NK-92 (cell line): ENCODE measurements around the gene LITAFD.
"Not testable (repeated sequence)": the region's sequence is repeated elsewhere in the genome, so short reads cannot be mapped to it uniquely, and the experiment has no call there.

Experiments used
- DNase-seq: peaks from one replicate; lab custom pipeline; 2025; ENCODE audit not compliant: unreplicated experiment; lab: John Stamatoyannopoulos, UW

The LITAFD gene

DNA sequence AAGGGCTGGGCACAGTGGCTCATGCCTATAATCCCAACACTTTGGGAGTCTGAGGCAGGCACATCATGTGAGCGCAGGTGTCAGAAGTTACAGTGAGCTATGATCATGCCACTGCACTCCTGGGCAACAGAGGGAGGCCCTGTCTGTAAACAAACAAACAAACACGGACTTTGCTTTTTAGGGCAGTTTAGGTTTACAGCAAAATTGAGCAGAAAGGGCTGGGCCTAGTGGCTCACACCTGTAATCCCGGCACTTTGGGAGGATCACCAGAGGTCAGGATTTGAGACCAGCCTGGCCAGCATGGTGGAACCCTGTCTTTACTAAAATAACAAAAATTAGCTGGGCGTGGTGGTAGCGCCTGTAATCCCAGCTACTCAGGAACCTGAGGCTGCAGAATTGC, 10.1 kb upstream of the LITAFD start:
- no peak for DNase-seq

- no peak for DNase-seq
These were observed 8.9 kb upstream of the LITAFD start for GRCh38 chr16:8872967-8873865.

- not testable (repeated sequence) for DNase-seq
These were observed 8.3 kb upstream of the LITAFD start for GRCh38 chr16:8873866-8874195.

GRCh38 chr16:8874388-8874787, 7.8 kb upstream of the LITAFD start:
- DNase-seq, result no peak

GRCh38 chr16:8875317-8875716, 6.8 kb upstream of the LITAFD start:
- not testable (repeated sequence) for DNase-seq

GRCh38 chr16:8877894-8878522, 4.1 kb upstream of the LITAFD start:
- DNase-seq, result no peak

DNA sequence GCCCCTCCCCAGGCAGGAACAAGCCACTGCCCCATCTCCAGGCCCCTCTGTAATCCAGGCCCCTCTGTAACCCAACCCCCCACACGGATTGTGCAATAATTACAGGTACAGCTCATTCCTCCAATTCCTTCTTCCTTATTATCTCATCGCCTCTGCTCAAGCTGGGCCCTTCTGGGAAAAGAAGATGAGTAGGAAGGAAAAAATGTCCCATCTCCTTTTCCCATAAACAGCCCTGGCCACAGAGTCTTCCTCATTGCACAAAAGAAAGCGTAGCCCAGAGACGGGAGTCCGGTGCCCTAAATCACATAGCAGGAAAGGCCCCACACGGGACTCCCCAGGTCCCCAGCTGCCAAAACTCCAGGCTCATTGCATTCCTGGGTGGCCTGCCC, 3.6 kb upstream of the LITAFD start:
- DNase-seq, result no peak

DNA sequence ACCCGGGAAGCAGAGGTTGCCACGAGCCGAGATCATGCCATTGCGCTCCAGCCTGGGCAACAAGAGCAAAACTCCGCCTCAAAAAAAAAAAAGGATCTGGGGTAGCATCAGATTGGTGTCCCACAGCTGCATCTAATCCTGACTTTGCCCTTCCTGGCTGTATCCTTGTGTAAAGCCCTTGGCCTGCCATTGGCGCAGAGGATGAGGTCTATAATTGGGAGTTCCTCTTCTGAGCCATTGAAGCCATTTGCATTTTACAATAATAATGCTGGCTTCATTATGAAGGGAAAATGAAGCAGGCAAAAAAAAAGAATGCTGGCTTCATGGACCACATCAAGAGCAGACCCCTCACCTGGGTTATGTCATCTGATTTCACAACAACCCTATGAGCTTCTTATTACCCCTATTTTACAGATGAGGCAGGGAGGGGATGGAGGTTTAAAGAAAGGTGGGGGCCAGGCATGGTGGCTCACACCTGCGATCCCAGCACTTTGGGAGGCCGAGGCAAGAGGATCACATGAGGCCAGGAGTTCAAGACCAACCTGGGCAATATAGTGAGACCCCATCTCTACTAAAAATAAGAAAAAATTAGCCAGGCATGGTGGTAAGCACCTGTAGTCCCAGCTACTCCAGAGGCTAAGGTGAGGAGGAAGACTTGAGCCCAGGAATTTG, 1.2 kb upstream of the LITAFD start:
- no peak for DNase-seq

GRCh38 chr16:8882725-8883377, 700 bp downstream of the LITAFD start:
- no peak for DNase-seq

DNA sequence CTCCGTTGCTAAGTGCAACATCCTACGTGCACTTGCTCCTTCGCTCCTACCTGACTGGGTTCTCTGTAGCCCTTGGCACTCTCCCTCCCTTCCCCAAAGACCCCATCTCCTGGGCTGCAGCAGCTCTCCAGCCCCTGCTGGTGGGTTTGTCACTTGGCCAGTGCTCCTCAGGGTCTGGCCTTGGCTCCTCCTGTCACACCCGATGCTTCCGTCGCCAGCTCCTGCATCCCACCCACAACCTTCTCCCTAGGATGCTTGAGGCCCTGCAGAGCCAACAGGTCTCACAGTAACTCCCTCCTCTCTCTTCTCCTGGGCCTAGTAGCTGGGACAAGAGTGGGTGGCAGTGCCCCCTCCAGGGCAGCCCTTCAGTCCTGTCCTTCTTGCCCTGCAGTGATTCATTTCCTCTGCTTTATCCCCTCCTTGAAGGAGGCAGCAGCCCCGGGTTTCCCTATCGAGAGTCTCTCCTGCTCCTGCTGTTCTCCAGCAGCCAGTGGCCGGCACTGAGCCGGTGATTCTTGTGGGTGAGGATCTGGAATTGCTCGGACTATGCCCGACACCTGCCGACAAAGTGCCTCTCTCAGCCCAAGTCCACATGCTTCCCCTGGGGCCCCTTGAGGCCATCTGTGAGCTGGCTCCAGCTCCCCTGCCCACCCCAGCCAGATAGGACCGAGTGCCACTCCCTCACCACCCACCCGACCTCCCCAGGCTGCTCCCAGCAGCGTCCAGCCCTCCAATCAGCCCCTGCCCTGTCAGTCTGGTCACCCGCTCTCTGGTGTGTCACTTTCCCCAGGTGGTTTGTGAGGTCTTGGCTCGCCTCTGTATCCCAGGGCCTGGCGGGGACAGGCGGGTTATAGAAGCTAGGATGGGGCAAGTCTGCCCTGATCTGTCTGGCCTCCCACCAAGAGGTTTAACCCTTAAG, 3.8 kb downstream of the LITAFD start:
- no peak for DNase-seq

DNA sequence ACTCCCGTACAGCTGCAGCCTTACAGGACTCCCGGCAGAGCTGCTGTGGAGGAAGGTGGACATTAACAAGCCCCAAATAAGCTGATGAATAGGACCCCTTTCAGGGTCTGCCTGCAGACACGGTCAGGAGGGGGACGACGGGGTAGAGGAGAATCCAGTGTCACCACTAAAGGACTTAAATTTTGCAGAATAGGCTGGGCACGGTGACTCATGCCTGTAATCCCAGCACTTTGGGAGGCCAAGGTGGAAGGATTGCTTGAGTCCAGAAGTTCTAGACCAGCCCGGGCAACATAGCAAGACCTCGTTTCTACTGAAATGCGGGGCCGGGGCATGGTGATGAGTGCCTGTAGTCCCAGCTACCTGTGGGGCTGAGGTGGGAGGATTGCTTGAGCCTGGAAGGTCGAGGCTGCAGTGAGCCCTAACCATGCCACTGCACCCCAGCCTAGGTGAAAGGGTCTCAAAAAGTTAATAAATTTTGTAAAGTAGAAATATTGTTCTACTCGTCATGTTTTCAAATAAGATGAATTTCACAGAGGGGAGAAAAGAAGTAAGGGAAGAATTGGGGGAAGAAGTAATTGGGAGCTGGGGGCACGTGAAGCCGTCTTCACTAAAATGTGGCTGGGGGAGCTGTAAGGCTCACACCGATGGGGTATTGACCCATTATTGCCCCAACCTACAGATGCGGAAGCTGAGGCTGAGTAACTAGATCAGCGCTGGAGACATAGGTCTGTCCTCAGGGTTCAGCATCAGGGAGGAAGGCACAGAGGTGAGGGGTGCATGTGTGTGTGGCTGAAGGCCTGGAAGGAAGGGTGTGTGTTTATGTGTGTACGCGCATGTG, 4.7 kb downstream of the LITAFD start:
- DNase-seq, result no peak

GRCh38 chr16:8887431-8887765, 5.2 kb downstream of the LITAFD start:
- no peak for DNase-seq

DNA sequence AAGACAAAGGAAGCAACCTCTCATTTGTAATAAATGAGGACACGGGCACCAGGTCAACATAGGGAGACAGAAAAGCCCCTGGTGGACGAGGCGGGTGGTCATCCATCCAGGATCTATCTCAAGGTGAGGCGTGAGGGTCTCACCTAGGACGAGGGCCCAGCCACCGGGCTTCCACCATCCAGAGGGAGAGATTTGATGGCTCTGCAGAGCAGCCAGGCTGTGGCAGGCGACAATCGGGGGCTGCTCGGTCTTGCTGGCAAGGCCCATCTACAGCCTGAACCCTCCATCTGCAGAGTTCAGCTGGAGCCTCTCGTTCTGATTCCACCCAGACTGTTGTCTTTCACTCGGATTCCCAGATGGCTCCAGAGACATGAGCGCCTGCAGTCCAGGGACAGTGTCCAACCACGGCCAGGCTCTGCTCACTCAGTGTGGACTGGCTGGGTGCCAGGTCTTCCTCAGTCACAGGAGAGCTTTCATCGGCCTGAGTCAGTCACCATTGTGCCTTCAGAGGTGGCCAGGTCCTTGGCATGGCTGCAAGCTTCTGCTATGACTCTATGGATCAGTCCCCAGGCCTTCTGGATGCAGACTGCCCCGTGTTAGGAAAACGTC, 5.9 kb downstream of the LITAFD start:
- no peak for DNase-seq

DNA sequence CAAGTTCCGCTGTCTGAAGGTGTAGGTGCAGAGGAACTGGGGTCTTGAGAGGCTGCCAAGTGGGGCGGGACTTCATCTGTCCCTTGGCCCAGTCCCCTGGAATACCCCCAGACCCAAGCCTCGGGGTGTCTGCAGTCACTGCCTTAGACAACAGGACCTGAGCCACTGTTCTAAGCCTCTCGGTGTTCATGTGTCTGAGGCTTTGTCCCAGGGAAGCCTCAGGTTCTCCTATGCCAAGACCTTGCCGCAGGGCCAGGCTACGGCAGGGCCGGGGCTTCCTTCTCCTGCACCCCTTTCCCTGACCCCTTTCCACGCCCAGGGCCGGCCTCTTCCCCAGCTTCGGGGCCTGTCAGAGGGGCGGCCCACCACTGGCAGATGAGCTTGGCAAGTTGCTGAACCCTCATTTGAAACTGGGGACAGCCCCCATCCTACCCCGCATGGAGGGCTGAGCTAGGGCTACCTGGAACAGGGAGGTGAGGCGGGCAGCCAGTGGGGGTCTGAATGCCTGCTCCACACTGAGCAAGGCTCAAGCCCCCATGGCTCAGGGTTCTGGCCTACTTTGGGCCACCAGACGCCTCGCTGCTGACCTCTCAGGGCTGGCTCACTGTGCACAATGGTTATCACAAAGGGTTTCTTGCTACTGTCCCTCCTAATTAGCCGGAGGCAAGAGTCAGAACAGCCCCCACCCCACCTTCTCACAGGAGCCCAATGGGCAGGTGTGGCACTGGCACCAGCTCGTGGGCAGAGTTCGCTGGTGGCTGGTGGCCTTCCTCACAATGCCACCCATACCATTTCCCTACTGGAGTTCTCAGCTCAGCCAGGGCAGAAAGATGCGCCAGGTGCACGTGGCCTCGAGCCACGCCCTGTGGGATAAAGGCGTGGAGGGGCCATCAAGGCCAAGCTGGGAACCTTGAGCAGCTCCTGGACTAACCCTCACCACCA, 7.1 kb downstream of the LITAFD start:
- DNase-seq, result no peak

DNA sequence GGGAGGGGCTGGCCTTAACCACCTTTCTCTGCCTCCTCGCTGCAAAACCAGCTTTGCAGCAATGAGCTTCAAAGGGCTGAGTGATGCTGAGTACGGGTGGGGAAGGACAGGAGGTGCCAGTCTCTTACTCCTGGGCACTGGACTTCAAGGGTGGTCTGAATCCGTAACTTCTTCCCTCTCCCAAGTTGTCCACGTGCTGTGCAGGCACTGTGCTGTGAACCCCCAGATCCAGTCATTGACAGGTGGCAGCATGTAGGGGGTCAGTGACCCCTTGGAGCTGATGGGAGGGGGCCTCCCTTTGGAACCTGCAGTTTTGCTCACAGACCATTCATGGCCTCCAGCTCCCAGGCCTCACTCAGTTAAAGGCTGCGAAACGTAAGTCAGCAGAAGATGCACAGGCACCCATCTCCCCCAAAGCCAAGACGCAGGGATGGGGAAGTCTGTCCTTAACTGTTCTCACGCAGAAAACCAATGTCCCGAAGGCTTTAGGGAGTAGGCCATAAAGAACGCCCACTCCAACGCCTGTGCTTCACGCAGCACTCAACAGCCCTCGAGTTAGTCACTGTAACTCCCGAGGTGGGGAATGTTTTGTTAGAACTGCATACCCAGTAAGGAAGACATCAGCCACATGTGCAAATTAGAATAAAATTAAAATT, 7.9 kb downstream of the LITAFD start:
- DNase-seq, result no peak

- no peak for DNase-seq
These were observed 8.4 kb downstream of the LITAFD start for GRCh38 chr16:8890549-8890921.

DNA sequence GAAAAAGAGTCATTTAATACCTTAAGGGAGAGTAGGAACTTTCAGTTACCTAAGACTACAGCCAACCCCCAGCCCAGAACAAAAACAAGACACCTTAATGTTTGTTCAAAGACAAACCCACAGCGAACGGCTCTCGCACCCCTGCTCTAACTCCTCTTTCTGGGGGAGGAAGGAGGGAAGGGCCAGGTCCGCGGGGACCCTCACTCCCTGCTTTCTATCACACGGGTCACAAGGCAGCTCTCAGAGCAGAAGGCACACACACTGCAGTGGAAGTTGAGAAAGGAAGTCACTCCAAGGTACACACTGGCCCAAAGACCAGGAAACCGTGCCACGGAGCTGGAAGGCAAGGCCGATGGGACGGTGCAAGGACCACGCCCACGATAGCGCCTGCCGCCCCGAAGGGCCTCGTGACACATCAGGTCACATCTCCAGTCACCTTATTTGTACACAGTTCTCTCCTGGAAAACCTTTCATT, 10.0 kb downstream of the LITAFD start:
- no peak for DNase-seq

DNA sequence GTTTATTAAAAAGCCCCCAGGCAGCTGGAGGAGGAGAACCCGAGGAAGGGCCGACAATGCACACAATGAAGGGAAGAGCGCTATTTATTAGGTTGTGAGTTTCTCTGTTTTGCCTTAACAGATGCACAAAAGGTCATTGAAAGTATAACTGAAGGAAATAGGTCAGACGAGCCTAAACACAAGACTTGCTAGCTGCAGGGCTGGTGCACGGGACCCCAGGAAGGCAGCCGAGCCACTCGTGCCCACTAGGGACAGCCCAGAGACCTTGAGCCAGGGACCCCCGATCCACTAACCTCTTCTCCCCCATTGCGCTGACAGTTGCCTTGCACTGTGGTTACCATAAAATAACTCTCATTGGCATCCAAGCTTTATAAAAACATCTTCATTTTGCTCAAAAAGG, 11.3 kb downstream of the LITAFD start:
- no peak for DNase-seq
